ENCODE measurements around the gene SYF2. TPM values are rescaled to one million over a fixed set of nuclear protein-coding genes. Genes with fewer than 3 reads are reported as not detected.

SYF2 gene
- total and polyA plus RNA-seq, 2 of the 13 experiments (the other 11 are each of a cell fraction or from before 2014, with no cell fraction given): 17.8 to 34.1 TPM

DNA sequence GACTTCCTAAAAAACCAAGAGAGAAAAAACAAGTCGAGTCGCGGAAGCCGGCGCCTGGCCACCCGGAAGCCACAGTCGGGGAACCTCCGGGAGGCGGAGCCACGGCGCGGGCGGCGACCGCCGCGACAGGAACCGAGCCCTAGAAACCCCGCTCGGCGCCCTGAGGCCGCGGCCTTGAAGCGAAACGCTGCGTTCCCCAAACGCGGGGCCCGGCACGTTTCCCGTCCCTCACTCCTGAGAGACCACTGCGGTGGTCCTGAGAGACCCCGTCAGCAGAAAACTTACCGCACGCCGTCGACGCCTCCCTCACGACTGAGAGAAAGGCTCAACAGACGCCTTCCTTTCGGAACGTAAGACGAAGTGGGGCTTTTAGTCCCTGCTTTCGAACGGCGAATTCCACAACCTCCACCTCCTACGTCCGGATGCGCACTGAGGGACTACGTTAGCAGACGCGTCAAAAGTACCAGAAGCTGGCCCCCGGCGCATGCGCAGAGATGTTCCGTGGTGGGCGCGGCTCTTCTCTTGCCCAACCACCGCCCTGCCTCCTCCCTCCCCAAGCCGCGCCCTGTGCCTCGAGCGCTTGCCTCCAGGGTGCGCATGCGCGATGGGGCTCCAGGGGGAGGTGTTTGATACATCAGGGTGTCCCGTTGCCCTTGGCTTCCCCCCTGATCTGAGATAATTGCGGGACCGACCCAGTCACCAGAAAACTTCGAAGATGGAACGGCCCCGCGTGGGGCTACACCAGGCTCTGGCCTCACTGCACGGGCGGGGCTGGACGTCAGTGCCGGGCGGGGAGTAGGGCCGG is 14.9 kb upstream of the SYF2 start, which contains the start of gene RSRP1 (continued):
- TF ChIP-seq ZFP90 (CRISPR knock-in tag; IDR thresholded peaks at IDR 0.05; ENCODE audit: borderline replicate concordance): peak; percentile 56; the same call in 1 of the 2 replicates
- peak in 1 of 2 experiments; percentile 1; a peak in 1 of 4 replicates for TF ChIP-seq EP300 (IDR thresholded peaks at IDR 0.05; ENCODE audit: low read depth in 2 of 2, low read length in 2 of 2)
- TF ChIP-seq EP300 (CRISPR knock-in tag; IDR thresholded peaks at IDR 0.05; ENCODE audit: borderline replicate concordance): peak; percentile 61; the same call in 1 of the 2 replicates
- TF ChIP-seq, protein P1, sequence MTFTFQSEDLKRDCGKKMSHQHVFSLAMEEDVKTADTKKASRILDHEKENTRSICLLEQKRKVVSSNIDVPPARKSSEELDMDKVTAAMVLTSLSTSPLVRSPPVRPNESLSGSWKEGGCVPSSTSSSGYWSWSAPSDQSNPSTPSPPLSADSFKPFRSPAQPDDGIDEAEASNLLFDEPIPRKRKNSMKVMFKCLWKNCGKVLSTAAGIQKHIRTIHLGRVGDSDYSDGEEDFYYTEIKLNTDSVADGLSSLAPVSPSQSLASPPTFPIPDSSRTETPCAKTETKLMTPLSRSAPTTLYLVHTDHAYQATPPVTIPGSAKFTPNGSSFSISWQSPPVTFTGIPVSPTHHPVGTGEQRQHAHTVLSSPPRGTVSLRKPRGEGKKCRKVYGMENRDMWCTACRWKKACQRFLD (CRISPR knock-in tag; IDR thresholded peaks at IDR 0.05; ENCODE audit: borderline replicate concordance): no peak
- no peak for TF ChIP-seq NR2F1 (CRISPR knock-in tag; IDR thresholded peaks at IDR 0.05)
- peak; percentile 72 for TF ChIP-seq KMT2B (CRISPR knock-in tag; IDR thresholded peaks at IDR 0.05)
- TF ChIP-seq, protein P2, sequence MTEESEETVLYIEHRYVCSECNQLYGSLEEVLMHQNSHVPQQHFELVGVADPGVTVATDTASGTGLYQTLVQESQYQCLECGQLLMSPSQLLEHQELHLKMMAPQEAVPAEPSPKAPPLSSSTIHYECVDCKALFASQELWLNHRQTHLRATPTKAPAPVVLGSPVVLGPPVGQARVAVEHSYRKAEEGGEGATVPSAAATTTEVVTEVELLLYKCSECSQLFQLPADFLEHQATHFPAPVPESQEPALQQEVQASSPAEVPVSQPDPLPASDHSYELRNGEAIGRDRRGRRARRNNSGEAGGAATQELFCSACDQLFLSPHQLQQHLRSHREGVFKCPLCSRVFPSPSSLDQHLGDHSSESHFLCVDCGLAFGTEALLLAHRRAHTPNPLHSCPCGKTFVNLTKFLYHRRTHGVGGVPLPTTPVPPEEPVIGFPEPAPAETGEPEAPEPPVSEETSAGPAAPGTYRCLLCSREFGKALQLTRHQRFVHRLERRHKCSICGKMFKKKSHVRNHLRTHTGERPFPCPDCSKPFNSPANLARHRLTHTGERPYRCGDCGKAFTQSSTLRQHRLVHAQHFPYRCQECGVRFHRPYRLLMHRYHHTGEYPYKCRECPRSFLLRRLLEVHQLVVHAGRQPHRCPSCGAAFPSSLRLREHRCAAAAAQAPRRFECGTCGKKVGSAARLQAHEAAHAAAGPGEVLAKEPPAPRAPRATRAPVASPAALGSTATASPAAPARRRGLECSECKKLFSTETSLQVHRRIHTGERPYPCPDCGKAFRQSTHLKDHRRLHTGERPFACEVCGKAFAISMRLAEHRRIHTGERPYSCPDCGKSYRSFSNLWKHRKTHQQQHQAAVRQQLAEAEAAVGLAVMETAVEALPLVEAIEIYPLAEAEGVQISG (CRISPR knock-in tag; IDR thresholded peaks at IDR 0.05): peak; percentile 80
- TF ChIP-seq ZBTB8A (CRISPR knock-in tag; IDR thresholded peaks at IDR 0.05; ENCODE audit: borderline replicate concordance, low read depth): no peak
- peak; percentile 87 for TF ChIP-seq ZNF772 (CRISPR knock-in tag; IDR thresholded peaks at IDR 0.05)
- TF ChIP-seq PHF20 (CRISPR knock-in tag; IDR thresholded peaks at IDR 0.05): peak; percentile 71
- TF ChIP-seq, protein P3, sequence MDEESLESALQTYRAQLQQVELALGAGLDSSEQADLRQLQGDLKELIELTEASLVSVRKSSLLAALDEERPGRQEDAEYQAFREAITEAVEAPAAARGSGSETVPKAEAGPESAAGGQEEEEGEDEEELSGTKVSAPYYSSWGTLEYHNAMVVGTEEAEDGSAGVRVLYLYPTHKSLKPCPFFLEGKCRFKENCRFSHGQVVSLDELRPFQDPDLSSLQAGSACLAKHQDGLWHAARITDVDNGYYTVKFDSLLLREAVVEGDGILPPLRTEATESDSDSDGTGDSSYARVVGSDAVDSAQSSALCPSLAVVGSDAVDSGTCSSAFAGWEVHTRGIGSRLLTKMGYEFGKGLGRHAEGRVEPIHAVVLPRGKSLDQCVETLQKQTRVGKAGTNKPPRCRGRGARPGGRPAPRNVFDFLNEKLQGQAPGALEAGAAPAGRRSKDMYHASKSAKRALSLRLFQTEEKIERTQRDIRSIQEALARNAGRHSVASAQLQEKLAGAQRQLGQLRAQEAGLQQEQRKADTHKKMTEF (CRISPR knock-in tag; IDR thresholded peaks at IDR 0.05): peak; percentile 86; the same call in 1 of the 2 replicates
- no peak for TF ChIP-seq NR0B2 (CRISPR knock-in tag; IDR thresholded peaks at IDR 0.05)
- TF ChIP-seq, protein P4, sequence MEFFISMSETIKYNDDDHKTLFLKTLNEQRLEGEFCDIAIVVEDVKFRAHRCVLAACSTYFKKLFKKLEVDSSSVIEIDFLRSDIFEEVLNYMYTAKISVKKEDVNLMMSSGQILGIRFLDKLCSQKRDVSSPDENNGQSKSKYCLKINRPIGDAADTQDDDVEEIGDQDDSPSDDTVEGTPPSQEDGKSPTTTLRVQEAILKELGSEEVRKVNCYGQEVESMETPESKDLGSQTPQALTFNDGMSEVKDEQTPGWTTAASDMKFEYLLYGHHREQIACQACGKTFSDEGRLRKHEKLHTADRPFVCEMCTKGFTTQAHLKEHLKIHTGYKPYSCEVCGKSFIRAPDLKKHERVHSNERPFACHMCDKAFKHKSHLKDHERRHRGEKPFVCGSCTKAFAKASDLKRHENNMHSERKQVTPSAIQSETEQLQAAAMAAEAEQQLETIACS (CRISPR knock-in tag; IDR thresholded peaks at IDR 0.05): no peak
- TF ChIP-seq HNRNPL (IDR thresholded peaks at IDR 0.05; ENCODE audit: low read depth, low read length): 0 out of 2 replicates have a peak, but pooled peaks have one; percentile 4
- no peak for TF ChIP-seq PRDM15 (CRISPR knock-in tag; IDR thresholded peaks at IDR 0.05)
- TF ChIP-seq MZF1 (CRISPR knock-in tag; IDR thresholded peaks at IDR 0.05; ENCODE audit: borderline replicate concordance): peak; percentile 84

Data from HepG2 (cell line).